ENCODE data around the gene TTLL13. TPM values are rescaled to one million over a fixed set of nuclear protein-coding genes. Genes with fewer than 3 reads are reported as not detected.

Gene TTLL13
- total and polyA plus RNA-seq, 9 donors = 0.04 to 0.33 (median 0.13) TPM; not detected in 4

GRCh38 chr15:90209591-90209990 lies 39.8 kb upstream of the TTLL13 start:
- 71 to 80% (median 77%) methylated on average over 9 of the region's 9 CpGs for WGBS, 3 donors
- Histone ChIP-seq H3K4me1 (ENCODE audit: insufficient read depth) (no peaks in the 10 kb centered on the region), H3K27ac (no peak overlapping the region), H3K36me3 (no peaks in the 10 kb centered on the region), H3K27me3 (no peaks in the 10 kb centered on the region), H3K4me3 (no peak overlapping the region), H3K9me3 (no peaks in the 10 kb centered on the region)
- intact Hi-C loops (cut with DNase I) = no loop called here
- no peak for DNase-seq
- no peak for TF ChIP-seq CTCF (IDR thresholded peaks at IDR 0.05)
- TF ChIP-seq EP300 (IDR thresholded peaks at IDR 0.05) = no peak
- TF ChIP-seq POLR2A (IDR thresholded peaks at IDR 0.05) = no peak

GRCh38 chr15:90210593-90210992 lies 38.8 kb upstream of the TTLL13 start:
- Histone ChIP-seq H3K4me1 (ENCODE audit: insufficient read depth) (no peaks in the 10 kb centered on the region), H3K9me3 (no peaks in the 10 kb centered on the region), H3K27me3 (no peaks in the 10 kb centered on the region), H3K27ac (no peak overlapping the region), H3K36me3 (no peaks in the 10 kb centered on the region), H3K4me3 (no peak overlapping the region)
- WGBS, 3 donors = 81 to 83% (median 82%) methylated on average over 8 of the region's 8 CpGs
- intact Hi-C loops (cut with DNase I) = no loop called here
- no peak for DNase-seq
- TF ChIP-seq EP300 (IDR thresholded peaks at IDR 0.05) = no peak
- TF ChIP-seq CTCF (IDR thresholded peaks at IDR 0.05) = no peak
- TF ChIP-seq POLR2A (IDR thresholded peaks at IDR 0.05) = no peak

DNA sequence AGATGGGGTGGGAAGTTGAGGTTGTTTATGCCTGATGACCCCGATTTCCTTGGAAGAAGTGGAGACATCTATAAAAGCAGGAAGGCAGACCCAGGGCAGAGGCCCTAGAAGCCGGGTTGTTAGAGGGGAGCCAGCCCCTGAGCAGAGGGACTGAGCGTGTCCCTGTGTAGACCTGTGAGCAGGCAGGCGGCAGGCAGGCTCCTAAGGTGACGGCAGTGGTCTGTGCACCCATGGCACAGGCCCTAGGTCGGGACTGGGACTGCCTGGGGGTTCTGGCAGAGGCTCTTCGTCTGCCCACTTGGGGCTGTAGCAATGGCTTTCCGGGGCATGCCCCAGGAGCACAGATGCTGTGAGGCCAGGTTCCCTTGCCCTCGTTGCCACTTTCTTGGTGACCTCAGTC lies 38.3 kb upstream of the TTLL13 start:
- Histone ChIP-seq H3K9me3 (no peaks in the 10 kb centered on the region), H3K27me3 (no peaks in the 10 kb centered on the region), H3K4me3 (no peak overlapping the region), H3K36me3 (no peaks in the 10 kb centered on the region), H3K27ac (no peak overlapping the region), H3K4me1 (ENCODE audit: insufficient read depth) (no peaks in the 10 kb centered on the region)
- TF ChIP-seq CTCF (IDR thresholded peaks at IDR 0.05) (no peak), EP300 (IDR thresholded peaks at IDR 0.05) (no peak), POLR2A (IDR thresholded peaks at IDR 0.05) (no peak)
- intact Hi-C loops (cut with DNase I) = no loop called here
- no peak for DNase-seq
- WGBS, 3 donors = 92 to 95% (median 92%) methylated on average over 9 of the region's 9 CpGs

- Histone ChIP-seq H3K4me1 (ENCODE audit: insufficient read depth) (no peaks in the 10 kb centered on the region), H3K4me3 (no peak overlapping the region), H3K27ac (no peak overlapping the region), H3K27me3 (no peaks in the 10 kb centered on the region), H3K36me3 (no peaks in the 10 kb centered on the region), H3K9me3 (no peaks in the 10 kb centered on the region)
- WGBS, 3 donors = 68 to 77% (median 72%) methylated on average over 7 to 13 of the region's 13 CpGs
- no peak for TF ChIP-seq POLR2A (IDR thresholded peaks at IDR 0.05)
- TF ChIP-seq EP300 (IDR thresholded peaks at IDR 0.05) = no peak
- no peak for TF ChIP-seq CTCF (IDR thresholded peaks at IDR 0.05)
- intact Hi-C loops (cut with DNase I) = no loop called here
- DNase-seq = no peak
Observed at GRCh38 chr15:90211440-90212143, 37.8 kb upstream of the TTLL13 start.
